HepG2 (cell line): Measurements from ENCODE around the gene IL17C. TPM values are rescaled to one million over a fixed set of nuclear protein-coding genes. Genes with fewer than 3 reads are reported as not detected.

Experiments used
- BRCA1 ChIP-seq: sonication (generic); formaldehyde crosslinking; IDR thresholded peaks from 2 replicates; pipeline ENCODE4 v1.4.0; 2020; ENCODE audit warnings: missing genetic modification reagents
- HMGXB4 ChIP-seq, 2 experiments: sonication (generic) in 1 of 2; formaldehyde crosslinking in 1 of 2; IDR thresholded peaks; 2 replicates each; pipeline versions ENCODE4 v1.4.0 to v1.6.1; 2018 to 2020; ENCODE audit warnings: missing genetic modification reagents in 2 of 2, borderline replicate concordance in 1 of 2, low read depth in 1 of 2, mild to moderate bottlenecking in 1 of 2, missing biosample characterization in 1 of 2
- NFE2 ChIP-seq: sonication (generic); formaldehyde crosslinking; IDR thresholded peaks from 2 replicates; pipeline ENCODE4 v1.4.0; 2020; ENCODE audit warnings: missing genetic modification reagents
- SOX6 ChIP-seq, 2 experiments: fragments of 450-650 bp in 1 of 2; sonication (generic) in 1 of 2; formaldehyde crosslinking in 1 of 2; IDR thresholded peaks; 2 replicates each; pipeline versions ENCODE4 v1.4.0 to v1.6.1; 2017 to 2020; ENCODE audit warnings: antibody characterized with exemption in 1 of 2, mild to moderate bottlenecking in 1 of 2, missing genetic modification reagents in 1 of 2
- ZBTB21 ChIP-seq: sonication (generic); formaldehyde crosslinking; IDR thresholded peaks from 2 replicates; pipeline ENCODE4 v1.4.0; 2020; ENCODE audit warnings: missing genetic modification reagents
- ZBTB39 ChIP-seq: sonication (generic); formaldehyde crosslinking; IDR thresholded peaks from 2 replicates; pipeline ENCODE4 v1.5.0; 2020; ENCODE audit warnings: missing genetic modification reagents
- ZFP90 ChIP-seq: sonication (generic); formaldehyde crosslinking; IDR thresholded peaks from 2 replicates; pipeline ENCODE4 v1.8.0; 2022; ENCODE audit warnings: missing genetic modification reagents, mild to moderate bottlenecking, inconsistent platforms, borderline replicate concordance
- ZNF232 ChIP-seq: sonication (generic); formaldehyde crosslinking; IDR thresholded peaks from 2 replicates; pipeline ENCODE4 v1.4.0; 2020; ENCODE audit warnings: missing genetic modification reagents, borderline replicate concordance
- ZNF550 ChIP-seq: sonication (generic); formaldehyde crosslinking; IDR thresholded peaks from 2 replicates; pipeline ENCODE4 v1.4.0; 2020; ENCODE audit warnings: mild to moderate bottlenecking, missing genetic modification reagents, borderline replicate concordance
- ZNF597 ChIP-seq: sonication (generic); formaldehyde crosslinking; IDR thresholded peaks from 2 replicates; pipeline ENCODE4 v1.5.0; 2020; ENCODE audit warnings: missing genetic modification reagents
- ZNF740 ChIP-seq: sonication (generic); formaldehyde crosslinking; IDR thresholded peaks from 2 replicates; pipeline ENCODE4 v1.4.0; 2020; ENCODE audit warnings: missing genetic modification reagents
- polyA plus RNA-seq, 8 experiments: library from polyadenylated mRNA; depleted of rRNA in 3 of 8; stranded (reverse) in 7 of 8; unstranded in 1 of 8; fragments of >200 nt; fragmentation: Illumina TruSeq in 4 of 8; extraction: Trizol in 4 of 8; gene quantifications; 2 replicates each; pipeline versions ENCODE4 v1.2.1 to v1.2.3, GENCODE V29; 2011 to 2016; ENCODE audit warnings: low read depth in 4 of 8, missing spikeins in 1 of 8, mixed read lengths in 1 of 8; ENCODE audit not compliant: insufficient read depth in 1 of 8
- total RNA-seq, 5 experiments: library from RNA; depleted of rRNA; stranded (reverse); fragments of >200 nt; fragmentation: Illumina TruSeq; extraction: Trizol; gene quantifications; 2 replicates each; pipeline ENCODE4 v1.2.3, GENCODE V29; 2016; ENCODE audit warnings: low read depth in 1 of 5
- TF ChIP-seq, protein P1 (sequence below): sonication (generic); formaldehyde crosslinking; IDR thresholded peaks from 2 replicates; pipeline ENCODE4 v1.5.0; 2020; ENCODE audit warnings: mild to moderate bottlenecking, low read depth, missing genetic modification reagents, borderline replicate concordance
- TF ChIP-seq, protein P2 (sequence below): sonication (generic); formaldehyde crosslinking; IDR thresholded peaks from one replicate; pipeline ENCODE4 v1.5.1; 2020; ENCODE audit warnings: mild to moderate bottlenecking, missing genetic modification reagents; ENCODE audit errors: not compliant biosample characterization

Gene IL17C
- total and polyA plus RNA-seq, 2 of the 13 experiments (the other 11 are each of a cell fraction or from before 2014, with no cell fraction given) = not detected

- TF ChIP-seq ZBTB21 (CRISPR knock-in tag) (no peak), BRCA1 (peak; percentile 95), ZNF232 (CRISPR knock-in tag) (no peak), ZFP90 (CRISPR knock-in tag) (no peak; the same call in 1 of the 2 replicates), ZBTB39 (CRISPR knock-in tag) (peak; percentile 92; the same call in 1 of the 2 replicates), NFE2 (CRISPR knock-in tag) (no peak), ZNF740 (peak; percentile 20; the same call in 1 of the 2 replicates), SOX6 (IDR thresholded peaks at IDR 0.05) (no peak), SOX6 (CRISPR knock-in tag; IDR thresholded peaks at IDR 0.05) (no peak), ZNF597 (CRISPR knock-in tag) (0 out of 2 replicates have a peak, but pooled peaks have one; percentile 86), ZNF550 (CRISPR knock-in tag) (no peak), HMGXB4 (CRISPR knock-in tag; IDR thresholded peaks at IDR 0.05; ENCODE audit: borderline replicate concordance in 1 of 2, low read depth in 1 of 2) (0 out of 4 replicates have a peak, but pooled peaks of 1 of the 2 experiments have one; percentile 2)
- TF ChIP-seq, protein P1, sequence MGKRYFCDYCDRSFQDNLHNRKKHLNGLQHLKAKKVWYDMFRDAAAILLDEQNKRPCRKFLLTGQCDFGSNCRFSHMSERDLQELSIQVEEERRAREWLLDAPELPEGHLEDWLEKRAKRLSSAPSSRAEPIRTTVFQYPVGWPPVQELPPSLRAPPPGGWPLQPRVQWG (CRISPR knock-in tag) = no peak
- TF ChIP-seq, protein P2, sequence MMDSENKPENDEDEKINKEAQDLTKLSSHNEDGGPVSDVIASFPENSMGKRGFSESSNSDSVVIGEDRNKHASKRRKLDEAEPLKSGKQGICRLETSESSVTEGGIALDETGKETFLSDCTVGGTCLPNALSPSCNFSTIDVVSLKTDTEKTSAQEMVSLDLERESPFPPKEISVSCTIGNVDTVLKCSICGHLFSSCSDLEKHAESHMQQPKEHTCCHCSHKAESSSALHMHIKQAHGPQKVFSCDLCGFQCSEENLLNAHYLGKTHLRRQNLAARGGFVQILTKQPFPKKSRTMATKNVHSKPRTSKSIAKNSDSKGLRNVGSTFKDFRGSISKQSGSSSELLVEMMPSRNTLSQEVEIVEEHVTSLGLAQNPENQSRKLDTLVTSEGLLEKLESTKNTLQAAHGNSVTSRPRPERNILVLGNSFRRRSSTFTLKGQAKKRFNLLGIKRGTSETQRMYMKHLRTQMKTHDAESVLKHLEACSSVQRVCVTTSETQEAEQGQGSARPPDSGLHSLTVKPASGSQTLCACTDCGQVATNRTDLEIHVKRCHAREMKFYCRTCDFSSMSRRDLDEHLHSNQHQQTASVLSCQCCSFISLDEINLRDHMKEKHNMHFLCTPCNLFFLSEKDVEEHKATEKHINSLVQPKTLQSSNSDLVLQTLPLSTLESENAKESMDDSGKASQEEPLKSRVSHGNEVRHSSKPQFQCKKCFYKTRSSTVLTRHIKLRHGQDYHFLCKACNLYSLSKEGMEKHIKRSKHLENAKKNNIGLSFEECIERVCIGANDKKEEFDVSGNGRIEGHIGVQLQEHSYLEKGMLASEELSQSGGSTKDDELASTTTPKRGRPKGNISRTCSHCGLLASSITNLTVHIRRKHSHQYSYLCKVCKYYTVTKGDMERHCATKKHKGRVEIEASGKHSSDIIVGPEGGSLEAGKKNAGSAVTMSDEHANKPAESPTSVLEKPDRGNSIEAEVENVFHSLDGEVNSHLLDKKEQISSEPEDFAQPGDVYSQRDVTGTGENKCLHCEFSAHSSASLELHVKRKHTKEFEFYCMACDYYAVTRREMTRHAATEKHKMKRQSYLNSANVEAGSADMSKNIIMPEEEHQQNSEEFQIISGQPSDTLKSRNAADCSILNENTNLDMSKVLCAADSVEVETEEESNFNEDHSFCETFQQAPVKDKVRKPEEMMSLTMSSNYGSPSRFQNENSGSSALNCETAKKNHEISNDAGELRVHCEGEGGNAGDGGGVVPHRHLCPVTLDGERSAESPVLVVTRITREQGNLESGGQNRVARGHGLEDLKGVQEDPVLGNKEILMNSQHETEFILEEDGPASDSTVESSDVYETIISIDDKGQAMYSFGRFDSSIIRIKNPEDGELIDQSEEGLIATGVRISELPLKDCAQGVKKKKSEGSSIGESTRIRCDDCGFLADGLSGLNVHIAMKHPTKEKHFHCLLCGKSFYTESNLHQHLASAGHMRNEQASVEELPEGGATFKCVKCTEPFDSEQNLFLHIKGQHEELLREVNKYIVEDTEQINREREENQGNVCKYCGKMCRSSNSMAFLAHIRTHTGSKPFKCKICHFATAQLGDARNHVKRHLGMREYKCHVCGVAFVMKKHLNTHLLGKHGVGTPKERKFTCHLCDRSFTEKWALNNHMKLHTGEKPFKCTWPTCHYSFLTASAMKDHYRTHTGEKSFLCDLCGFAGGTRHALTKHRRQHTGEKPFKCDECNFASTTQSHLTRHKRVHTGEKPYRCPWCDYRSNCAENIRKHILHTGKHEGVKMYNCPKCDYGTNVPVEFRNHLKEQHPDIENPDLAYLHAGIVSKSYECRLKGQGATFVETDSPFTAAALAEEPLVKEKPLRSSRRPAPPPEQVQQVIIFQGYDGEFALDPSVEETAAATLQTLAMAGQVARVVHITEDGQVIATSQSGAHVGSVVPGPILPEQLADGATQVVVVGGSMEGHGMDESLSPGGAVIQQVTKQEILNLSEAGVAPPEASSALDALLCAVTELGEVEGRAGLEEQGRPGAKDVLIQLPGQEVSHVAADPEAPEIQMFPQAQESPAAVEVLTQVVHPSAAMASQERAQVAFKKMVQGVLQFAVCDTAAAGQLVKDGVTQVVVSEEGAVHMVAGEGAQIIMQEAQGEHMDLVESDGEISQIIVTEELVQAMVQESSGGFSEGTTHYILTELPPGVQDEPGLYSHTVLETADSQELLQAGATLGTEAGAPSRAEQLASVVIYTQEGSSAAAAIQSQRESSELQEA = peak; percentile 14
Measured at GRCh38 chr16:88650749-88651275, 12.4 kb downstream of the IL17C start, which contains the start of gene CYBA (continued).
